ENCODE results near the gene HKDC1.
"Not testable (repeated sequence)": the region's sequence is repeated elsewhere in the genome, so short reads cannot be mapped to it uniquely, and the experiment has no call there.

HKDC1 gene

DNA sequence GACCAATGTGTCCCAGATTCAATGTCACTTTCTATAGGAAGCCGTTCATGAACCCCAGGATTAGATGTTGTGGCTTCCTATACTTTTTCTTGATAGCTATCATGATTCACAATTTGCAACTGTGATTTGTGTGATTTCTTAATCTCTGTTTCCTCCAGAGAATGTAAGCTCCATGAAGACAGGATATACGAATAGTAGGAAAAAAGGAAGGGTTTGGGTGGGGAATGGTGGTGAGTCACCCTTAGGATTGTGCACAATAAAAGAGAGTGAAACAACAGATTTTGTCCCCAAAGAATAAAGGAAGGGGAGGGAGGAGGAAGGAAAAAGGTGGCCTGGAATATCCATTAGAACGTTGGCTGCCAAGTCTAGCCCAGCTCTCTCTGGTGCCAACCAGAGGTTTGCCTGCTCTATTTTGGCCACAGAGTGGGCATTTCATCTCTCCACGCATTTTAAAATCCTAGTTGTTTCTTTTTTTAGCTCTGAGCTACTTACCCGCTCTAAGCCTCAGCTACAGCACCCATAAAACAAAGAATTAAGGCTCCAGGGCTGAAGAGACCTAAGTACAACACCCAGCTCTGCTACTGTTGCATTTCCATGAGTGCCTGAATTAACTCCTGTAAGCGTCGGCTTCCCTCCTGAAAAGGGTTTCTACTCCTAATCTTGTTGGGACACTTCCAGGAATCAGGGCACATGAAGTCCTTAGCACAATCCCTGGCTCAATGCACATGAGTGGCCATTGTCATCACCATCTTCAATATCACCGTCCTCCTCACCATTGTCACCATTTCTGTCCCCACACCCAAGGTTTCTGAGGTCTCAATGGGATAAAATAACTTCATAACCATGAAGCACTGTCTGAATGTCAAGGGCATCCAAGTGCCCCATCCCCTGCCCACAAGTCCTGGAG, 61.6 kb downstream of the HKDC1 start:
- no peak for DNase-seq

DNA sequence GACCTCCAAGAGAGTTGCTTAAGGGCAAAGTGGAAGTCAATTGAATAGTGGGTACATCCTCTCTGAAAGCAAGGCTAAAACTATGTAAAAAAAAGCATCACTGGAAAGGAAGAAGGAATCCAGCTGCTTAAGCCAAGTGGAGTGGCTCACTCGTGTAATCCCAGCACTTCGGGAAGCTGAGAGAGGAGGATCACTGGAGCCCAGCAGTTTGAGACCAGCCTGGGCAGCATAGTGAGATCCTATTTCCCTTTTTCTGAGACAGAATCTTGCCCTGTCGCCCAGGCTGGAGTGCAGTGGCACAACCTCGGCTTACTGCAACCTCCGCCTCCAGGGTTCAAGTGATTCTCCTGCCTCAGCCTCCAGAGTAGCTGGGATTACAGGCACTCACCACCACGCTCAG, 64.3 kb downstream of the HKDC1 start:
- DNase-seq, result not testable (repeated sequence)

DNA sequence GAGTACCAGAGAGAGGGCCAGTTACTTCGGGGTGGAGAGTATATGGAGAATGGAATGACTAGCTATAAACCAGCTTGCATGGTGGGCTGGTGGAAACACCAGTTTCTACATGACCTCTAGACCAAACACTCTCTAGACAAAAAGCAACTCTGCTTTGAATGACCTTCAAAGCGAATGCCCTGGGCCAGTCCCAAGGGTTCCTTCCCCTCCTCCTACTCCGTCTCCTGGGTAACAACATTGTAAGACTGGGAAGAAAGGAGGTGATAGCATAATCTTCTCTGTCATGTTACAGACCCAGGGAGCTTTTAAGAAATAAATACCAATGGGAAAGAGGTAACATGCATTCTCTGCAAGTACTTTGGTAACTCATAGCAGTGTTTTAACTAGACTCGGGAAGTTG, 65.6 kb downstream of the HKDC1 start:
- DNase-seq, result no peak

DNA sequence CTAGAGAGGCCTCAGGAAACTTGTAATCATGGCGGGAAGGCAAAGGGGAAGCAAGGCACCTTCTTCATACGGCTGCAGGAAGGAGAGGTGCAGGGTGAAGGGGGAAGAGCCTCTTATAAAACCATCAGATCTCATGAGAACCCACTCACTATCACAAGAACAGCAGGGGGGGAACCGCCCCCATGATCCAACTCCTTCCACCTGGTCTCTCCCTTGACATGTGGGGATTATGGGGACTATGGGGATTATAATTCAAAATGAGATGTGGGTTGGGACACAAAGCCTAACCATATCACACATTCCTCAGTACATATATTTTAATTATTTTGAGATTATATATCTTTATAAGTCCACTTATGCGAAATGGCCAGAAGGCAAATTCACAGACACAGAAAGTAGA, 67.0 kb downstream of the HKDC1 start:
- DNase-seq, result no peak

DNA sequence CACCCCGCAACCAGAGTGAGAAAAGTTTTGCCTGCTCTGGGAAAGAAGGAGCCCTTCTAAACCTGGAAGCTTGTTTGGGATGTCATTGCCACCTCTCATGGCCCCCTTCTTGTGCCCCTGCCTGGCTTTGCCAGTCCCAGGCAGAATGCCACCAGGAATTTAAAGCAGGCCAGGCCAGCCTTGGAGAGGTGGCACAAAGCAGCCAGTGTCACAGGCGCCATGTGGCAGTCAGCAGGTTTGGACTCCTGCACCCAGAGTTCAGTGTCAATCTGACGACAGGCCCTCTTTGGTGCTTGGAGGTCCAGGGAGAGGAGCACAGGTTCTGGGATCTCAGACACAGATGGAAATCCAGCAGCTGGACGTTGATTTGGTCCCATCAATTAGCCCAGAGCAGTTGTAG, 70.9 kb downstream of the HKDC1 start:
- no peak for DNase-seq

DNA sequence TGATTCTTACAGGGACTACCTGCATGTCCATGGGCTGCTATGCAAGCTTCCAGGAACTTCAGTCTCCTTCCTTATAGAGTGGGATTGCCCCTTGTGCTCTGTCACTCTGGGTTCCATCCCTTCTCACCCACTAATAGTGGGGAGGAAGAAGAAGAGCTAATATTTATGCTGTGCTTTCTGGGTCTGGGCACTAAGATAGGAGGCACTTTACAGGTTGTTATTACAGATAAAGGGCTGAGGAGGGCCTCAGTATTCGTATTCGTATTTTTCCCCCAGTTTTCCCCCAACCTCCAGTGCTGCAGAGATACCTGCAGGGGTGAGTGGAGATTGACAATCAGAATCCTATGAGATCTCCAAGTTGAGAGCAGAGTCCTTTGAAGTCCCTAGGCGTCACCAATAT, 72.3 kb downstream of the HKDC1 start:
- DNase-seq, result no peak

DNA sequence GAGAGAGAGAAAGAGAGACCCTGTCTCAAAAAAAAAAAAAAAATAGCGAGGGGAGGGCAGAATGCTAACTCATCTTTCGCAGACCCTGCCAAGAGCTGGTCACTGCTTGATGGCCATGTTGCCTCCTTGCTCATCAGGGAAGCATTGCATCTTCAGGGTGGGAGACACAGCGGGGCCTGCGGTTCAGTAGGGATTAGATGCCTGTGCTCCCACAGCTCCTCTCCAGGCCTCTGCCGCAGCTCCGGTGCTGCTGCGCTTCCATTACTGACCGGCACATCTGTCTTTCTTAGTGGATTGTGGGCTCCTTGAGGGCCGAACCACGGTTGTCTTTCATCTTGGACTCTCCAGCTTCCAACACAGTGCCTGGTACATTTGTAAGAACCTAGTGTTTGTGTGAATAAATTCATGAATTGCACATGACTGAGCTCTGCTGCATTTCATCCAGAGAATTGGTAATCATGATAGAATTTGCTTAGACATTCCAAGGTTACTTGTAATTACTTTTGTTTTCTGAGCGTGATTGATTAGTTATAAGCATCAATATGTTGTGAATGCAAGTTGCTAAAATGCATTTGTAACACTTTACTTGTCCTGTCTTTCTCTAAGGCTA, 75.0 kb downstream of the HKDC1 start:
- no peak for DNase-seq

DNA sequence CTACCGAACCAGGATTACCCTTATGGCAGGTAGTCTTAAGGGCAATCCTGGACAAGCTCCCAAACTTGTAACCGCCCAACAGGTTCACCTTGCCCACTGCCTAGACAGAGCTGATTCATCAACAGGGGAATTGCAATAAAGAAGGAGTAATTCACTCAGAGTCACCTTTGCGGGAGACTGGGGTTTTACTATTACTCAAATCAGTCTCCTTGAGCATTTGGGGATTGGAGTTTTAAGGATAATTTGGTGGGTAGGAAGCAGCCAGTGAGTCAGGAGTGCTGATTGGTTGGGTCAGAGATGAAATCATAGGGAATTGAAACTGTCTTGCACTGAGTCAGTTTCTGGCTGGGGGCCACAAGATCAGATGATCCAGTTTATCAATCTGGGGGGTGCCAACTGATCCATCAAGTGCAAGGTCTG, 83.5 kb downstream of the HKDC1 start:
- no peak for DNase-seq

DNA sequence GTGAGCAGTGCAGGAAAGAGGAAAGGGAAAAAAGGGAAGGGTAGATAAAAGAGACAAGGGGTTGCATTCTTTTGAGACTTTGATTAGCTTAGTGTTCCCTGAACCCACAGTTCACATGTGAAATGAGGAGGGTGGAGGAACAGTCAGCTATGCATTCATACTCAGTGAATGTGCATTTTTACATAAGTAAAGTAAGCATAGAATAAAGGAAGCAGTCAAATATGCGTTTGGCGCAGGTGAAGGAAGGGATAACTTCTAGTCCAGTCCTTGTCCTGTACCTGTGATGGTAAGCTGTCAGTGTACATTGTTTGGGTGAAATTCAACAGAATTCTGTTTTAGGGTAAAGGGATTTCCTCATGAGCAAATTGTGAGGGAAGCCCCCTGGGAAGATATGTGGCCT, 86.3 kb downstream of the HKDC1 start:
- no peak for DNase-seq

DNA sequence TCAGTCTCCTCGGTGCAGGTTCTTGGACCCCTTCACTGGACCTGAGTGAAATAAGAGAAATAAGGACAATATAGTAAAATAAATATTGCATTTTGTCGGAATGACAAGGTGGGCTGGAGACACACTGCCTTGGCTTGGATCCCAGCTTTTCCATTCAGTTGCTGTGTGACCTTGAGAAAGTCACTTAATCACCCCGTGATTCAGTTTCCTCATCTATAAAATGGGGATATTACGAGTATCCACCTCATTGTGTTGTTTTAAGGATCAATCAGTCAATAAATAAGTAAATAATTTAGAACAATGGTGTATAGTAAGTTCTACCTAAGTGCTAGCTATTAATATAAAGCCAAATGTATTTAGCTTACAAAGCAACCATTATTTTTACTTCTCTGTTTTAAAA, 87.3 kb downstream of the HKDC1 start:
- DNase-seq, result no peak

DNA sequence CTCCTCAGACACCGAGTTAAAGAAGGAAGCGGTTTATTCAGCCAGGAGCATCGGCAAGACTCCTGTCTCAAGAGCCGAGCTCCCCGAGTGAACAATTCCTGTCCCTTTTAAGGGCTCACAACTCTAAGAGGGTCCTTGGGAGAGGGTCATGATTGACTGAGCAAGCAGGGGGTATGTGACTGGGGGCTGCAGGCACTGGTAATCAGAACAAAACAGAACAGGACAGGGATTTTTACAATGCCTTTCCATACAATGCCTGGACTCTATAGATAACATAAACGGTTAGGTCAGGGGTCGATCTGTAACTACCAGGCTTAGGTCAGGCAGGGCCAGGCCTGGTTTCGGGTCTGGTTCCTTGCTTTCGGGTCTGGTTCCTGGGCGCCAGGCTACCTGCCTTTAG, 88.2 kb downstream of the HKDC1 start:
- not testable (repeated sequence) for DNase-seq

DNA sequence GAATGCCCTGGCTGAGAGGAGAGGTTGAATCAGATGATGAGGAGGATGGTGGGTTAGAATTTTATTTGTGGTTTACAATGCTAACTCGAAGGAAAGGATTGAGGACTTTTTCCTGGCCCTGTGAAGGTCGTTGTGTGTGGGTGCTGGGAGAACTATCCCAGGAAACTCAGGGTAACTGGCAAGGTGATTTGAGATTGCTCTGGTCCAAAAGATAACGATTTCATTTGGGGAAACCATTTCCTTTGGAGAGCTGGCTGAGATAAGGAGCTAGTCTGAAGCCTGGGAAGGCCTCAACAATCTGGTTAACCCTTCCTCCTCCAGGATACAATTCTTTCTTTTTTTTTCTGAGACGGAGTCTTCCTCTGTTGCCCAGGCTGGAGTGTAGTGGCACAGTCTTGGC, 91.2 kb downstream of the HKDC1 start:
- DNase-seq, result no peak

DNA sequence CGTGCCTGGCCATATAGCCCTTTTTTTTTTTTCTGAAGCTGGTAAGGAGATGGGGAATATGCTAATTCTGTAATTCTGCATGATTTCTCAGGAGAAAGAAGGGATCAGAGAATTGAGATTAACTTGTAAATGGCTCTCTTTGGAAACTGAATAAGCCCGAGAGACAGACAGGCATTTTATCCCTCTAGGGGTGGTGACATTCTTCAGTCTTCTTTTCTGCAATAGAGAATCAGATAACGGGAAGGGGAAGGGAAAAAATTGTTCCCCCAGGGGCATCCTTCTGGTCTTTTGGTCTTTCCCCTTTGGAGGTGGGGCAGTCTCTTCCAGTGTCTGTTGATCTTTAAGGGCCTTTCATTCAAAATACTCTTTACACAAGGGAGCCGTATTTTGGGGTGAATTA, 92.4 kb downstream of the HKDC1 start:
- DNase-seq, result no peak

DNA sequence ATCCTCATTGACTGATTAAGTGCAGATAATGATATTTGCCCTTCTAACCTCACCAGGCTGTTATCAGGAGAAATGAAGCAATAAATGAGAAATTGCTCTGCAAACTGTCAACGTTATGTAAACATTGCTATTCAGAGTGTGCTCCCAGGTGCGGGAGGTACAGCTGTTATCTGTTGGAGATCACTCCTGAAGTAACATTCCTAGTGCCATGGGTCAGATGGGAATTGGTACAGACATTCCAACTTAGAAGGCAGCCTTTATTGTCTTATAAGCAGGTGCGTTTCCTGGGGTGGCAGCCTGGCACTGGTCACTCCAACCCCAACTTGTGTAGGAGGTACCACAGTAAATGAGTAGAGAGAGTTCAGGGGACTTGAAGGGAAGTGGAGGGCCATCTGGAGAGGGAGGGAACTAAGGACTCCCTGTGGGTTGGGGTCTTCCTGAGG, 95.0 kb downstream of the HKDC1 start:
- no peak for DNase-seq

DNA sequence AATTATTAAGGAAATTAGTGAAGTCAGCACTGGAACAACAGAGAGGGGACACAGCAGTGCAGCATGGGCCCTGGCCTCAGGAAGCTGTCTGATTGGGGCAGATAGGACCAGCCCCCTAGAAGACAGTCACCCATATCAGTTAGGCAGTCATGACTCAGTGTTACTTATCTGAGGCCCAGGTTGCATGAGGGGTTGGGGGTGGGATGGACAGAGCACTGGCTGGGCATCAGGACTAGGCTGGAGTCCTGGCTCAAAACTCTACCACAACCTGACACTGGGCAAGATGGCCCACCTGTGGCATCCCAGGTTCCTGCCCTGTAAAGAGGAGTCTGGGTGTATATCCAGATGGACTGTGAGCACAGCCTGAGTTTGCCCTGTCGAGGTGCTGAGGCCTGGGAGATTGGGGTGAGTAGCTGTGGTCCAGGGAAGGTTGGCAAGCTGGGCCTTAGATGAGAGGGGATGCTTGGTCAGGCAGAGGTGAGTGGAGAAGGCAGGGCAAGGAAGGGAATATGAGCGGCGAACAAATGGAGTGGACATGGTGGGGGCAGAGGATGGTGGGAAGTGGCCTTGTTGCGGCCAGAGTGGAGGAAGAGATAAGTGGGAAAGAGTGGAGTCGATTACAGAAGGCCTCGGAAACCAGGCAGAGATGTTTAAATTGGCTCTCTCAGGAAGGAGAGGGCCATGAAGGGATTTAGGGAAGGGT, 95.6 kb downstream of the HKDC1 start:
- DNase-seq, result no peak

DNA sequence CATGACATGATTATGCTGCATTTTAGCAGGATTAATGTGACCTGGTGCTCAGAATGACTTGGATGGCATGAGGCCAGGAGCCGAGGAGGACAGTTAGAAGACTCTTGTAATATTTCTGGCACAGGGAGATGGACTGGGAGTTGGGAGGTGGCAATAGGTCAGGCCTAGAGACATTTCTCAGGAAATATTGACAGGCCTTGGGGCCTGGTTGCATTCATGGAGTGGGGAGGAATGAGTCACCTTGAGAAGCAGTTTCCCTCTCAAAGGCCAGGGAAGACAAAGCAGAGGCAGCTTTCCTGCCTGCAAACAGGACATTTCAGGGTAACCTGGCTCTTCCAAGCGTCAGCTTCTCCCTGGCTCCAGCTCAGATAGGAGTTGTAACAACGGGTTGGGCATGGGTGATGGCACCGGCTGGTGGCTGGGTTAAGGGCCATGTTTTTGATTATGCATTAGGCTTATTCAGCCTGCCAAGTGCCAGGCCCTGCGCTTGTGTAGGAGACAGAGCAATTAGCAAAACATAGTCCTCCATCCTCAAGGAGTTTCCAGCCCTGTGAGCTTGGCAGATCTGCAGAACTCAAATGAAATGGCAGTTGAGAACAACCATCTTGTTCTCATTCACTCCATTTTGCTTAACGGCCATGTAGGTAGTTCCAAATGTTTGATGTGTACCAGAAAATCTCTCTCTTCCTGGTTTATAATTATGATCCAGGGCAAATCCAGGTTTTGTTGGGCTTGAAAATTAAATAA, 96.4 kb downstream of the HKDC1 start:
- no peak for DNase-seq
